T-helper 1 cell (primary cell): ENCODE measurements around the gene RNF166.

Experiments
- DNase-seq, 5 donors: peaks; one replicate each; pipeline ENCODE4 v3.0.0-alpha.2; 2012 to 2020

RNF166 gene

GRCh38 chr16:88705801-88706228 lies 393 bp downstream of the RNF166 start:
- DNase-seq: no peak

GRCh38 chr16:88705076-88705684 lies 1.0 kb downstream of the RNF166 start:
- peak in 2 of 5 donors; percentile 37 to 40 for DNase-seq

- DNase-seq: peak; percentile 51 to 83 (median 52)
Measured at GRCh38 chr16:88703486-88704309, 2.5 kb downstream of the RNF166 start.

- DNase-seq: peak in 1 of 5 donors; percentile 30
Measured at GRCh38 chr16:88702371-88703210, 3.6 kb downstream of the RNF166 start.

- DNase-seq: no peak
Measured at GRCh38 chr16:88701581-88702370, 4.4 kb downstream of the RNF166 start.

GRCh38 chr16:88700636-88701482 lies 5.3 kb downstream of the RNF166 start:
- peak; percentile 92 to 96 (median 93) for DNase-seq

GRCh38 chr16:88700322-88700635 lies 5.9 kb downstream of the RNF166 start:
- DNase-seq: no peak

GRCh38 chr16:88699180-88699579 lies 7.0 kb downstream of the RNF166 start:
- DNase-seq: no peak

- no peak for DNase-seq
Measured at GRCh38 chr16:88698646-88699045, 7.6 kb downstream of the RNF166 start.

GRCh38 chr16:88697831-88698615 lies 8.2 kb downstream of the RNF166 start:
- DNase-seq: no peak

GRCh38 chr16:88697116-88697830 lies 8.9 kb downstream of the RNF166 start:
- DNase-seq: no peak

- DNase-seq: no peak
Measured at GRCh38 chr16:88696441-88696840, 9.8 kb downstream of the RNF166 start.

GRCh38 chr16:88695753-88696152 lies 10.5 kb downstream of the RNF166 start:
- DNase-seq: no peak

GRCh38 chr16:88695218-88695617 lies 11.0 kb downstream of the RNF166 start:
- DNase-seq: no peak

- no peak for DNase-seq
Measured at GRCh38 chr16:88694221-88695087, 11.8 kb downstream of the RNF166 start.

GRCh38 chr16:88693420-88694177 lies 12.6 kb downstream of the RNF166 start:
- DNase-seq: no peak

- peak in 1 of 5 donors; percentile 38 for DNase-seq
Measured at GRCh38 chr16:88692861-88693260, 13.3 kb downstream of the RNF166 start.

GRCh38 chr16:88691924-88692560 lies 14.2 kb downstream of the RNF166 start:
- peak in 1 of 5 donors; percentile 73 for DNase-seq
